H1 (cell line): Measurements from ENCODE around the gene UBE3C. TPM values are rescaled to one million over a fixed set of nuclear protein-coding genes. Genes with fewer than 3 reads are reported as not detected.

Experiments
- EP300 ChIP-seq, 2 experiments: IDR thresholded peaks; 1 replicate in 1 of 2; 2 replicates in 1 of 2; pipeline ENCODE4 v1.6.1; 2011 to 2012; ENCODE audit warnings: low read depth in 2 of 2, low read length in 2 of 2, mild to moderate bottlenecking in 2 of 2, borderline replicate concordance in 1 of 2, inconsistent platforms in 1 of 2, moderate library complexity in 1 of 2
- GTF2F1 ChIP-seq: IDR thresholded peaks from 2 replicates; pipeline ENCODE4 v1.6.1; 2012; ENCODE audit warnings: low read depth, low read length, improper control_type of control experiment, borderline replicate concordance
- polyA plus RNA-seq, 7 experiments: library from polyadenylated mRNA; depleted of rRNA in 3 of 7; stranded (reverse) in 5 of 7; unstranded in 2 of 7; fragments of >200 nt in 5 of 7; fragments of 200-250 nt in 2 of 7; gene quantifications; 1 replicate in 5 of 7; 2 replicates in 1 of 7; 4 replicates in 1 of 7; pipeline versions ENCODE4 v1.2.1 to v1.2.3, GENCODE V29; 2011 to 2013; ENCODE audit warnings: missing spikeins in 2 of 7, mixed read lengths in 2 of 7
- total RNA-seq: library from RNA; stranded (reverse); fragmentation: NEBNext Ultra II Directional; extraction: Animal tissue kit (Norgen Biotek cat#: 25700); gene quantifications from 2 replicates; pipeline ENCODE4 v1.2.1, GENCODE V29; 2021
- TF ChIP-seq, protein P1 (sequence below): fragments of 300-600 bp; sonication (generic); IDR thresholded peaks from 2 replicates; pipeline ENCODE4 v1.7.1; 2012; ENCODE audit warnings: low read length, moderate library complexity, mild to moderate bottlenecking, inconsistent platforms; ENCODE audit not compliant: insufficient replicate concordance

UBE3C gene
- total and polyA plus RNA-seq, 2 of the 8 experiments (the other 6 are each of a cell fraction or from before 2014, with no cell fraction given), result 32.0 to 54.1 TPM

DNA sequence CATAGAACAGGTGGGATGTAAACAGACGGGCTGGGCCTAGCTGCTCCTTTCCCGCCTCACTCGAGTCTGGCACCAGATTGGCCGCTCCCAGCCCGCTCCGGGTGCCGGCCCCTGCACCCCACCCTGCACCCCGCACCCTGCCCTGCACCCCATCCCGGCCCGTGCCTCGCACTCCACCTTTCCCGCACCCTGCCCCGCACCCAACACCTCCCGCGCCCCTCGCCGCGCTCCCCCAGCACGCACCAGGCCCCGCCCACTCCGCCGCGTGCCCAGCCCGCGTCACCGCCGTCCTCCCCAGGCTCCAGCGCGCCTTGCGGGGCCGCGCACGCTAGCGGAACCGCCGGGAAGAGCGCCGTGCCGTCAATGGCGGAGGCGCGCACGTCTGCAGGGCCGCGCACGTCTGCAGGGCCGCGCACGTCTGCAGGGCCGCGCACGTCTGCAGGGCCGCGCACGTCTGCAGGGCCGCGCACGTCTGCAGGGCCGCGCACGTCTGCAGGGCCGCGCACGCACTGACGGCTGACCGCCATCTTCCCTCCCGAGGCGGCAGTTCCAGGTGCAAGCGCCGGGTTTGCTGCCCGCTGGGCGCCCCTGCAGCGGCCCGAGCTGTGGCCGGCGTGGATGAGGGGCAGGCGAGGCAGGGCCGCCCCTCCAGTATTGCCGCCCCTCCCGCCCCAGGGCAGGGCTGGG lies at the start of gene UBE3C (continued):
- TF ChIP-seq, protein P1, sequence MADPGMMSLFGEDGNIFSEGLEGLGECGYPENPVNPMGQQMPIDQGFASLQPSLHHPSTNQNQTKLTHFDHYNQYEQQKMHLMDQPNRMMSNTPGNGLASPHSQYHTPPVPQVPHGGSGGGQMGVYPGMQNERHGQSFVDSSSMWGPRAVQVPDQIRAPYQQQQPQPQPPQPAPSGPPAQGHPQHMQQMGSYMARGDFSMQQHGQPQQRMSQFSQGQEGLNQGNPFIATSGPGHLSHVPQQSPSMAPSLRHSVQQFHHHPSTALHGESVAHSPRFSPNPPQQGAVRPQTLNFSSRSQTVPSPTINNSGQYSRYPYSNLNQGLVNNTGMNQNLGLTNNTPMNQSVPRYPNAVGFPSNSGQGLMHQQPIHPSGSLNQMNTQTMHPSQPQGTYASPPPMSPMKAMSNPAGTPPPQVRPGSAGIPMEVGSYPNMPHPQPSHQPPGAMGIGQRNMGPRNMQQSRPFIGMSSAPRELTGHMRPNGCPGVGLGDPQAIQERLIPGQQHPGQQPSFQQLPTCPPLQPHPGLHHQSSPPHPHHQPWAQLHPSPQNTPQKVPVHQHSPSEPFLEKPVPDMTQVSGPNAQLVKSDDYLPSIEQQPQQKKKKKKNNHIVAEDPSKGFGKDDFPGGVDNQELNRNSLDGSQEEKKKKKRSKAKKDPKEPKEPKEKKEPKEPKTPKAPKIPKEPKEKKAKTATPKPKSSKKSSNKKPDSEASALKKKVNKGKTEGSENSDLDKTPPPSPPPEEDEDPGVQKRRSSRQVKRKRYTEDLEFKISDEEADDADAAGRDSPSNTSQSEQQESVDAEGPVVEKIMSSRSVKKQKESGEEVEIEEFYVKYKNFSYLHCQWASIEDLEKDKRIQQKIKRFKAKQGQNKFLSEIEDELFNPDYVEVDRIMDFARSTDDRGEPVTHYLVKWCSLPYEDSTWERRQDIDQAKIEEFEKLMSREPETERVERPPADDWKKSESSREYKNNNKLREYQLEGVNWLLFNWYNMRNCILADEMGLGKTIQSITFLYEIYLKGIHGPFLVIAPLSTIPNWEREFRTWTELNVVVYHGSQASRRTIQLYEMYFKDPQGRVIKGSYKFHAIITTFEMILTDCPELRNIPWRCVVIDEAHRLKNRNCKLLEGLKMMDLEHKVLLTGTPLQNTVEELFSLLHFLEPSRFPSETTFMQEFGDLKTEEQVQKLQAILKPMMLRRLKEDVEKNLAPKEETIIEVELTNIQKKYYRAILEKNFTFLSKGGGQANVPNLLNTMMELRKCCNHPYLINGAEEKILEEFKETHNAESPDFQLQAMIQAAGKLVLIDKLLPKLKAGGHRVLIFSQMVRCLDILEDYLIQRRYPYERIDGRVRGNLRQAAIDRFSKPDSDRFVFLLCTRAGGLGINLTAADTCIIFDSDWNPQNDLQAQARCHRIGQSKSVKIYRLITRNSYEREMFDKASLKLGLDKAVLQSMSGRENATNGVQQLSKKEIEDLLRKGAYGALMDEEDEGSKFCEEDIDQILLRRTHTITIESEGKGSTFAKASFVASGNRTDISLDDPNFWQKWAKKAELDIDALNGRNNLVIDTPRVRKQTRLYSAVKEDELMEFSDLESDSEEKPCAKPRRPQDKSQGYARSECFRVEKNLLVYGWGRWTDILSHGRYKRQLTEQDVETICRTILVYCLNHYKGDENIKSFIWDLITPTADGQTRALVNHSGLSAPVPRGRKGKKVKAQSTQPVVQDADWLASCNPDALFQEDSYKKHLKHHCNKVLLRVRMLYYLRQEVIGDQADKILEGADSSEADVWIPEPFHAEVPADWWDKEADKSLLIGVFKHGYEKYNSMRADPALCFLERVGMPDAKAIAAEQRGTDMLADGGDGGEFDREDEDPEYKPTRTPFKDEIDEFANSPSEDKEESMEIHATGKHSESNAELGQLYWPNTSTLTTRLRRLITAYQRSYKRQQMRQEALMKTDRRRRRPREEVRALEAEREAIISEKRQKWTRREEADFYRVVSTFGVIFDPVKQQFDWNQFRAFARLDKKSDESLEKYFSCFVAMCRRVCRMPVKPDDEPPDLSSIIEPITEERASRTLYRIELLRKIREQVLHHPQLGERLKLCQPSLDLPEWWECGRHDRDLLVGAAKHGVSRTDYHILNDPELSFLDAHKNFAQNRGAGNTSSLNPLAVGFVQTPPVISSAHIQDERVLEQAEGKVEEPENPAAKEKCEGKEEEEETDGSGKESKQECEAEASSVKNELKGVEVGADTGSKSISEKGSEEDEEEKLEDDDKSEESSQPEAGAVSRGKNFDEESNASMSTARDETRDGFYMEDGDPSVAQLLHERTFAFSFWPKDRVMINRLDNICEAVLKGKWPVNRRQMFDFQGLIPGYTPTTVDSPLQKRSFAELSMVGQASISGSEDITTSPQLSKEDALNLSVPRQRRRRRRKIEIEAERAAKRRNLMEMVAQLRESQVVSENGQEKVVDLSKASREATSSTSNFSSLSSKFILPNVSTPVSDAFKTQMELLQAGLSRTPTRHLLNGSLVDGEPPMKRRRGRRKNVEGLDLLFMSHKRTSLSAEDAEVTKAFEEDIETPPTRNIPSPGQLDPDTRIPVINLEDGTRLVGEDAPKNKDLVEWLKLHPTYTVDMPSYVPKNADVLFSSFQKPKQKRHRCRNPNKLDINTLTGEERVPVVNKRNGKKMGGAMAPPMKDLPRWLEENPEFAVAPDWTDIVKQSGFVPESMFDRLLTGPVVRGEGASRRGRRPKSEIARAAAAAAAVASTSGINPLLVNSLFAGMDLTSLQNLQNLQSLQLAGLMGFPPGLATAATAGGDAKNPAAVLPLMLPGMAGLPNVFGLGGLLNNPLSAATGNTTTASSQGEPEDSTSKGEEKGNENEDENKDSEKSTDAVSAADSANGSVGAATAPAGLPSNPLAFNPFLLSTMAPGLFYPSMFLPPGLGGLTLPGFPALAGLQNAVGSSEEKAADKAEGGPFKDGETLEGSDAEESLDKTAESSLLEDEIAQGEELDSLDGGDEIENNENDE, result no peak
- TF ChIP-seq EP300 (IDR thresholded peaks at IDR 0.05; ENCODE audit: borderline replicate concordance in 1 of 2, low read depth in 2 of 2, low read length in 2 of 2), result no peak
- no peak for TF ChIP-seq GTF2F1
